Liver (tissue), 9 donors: ENCODE measurements around the gene SURF6. TPM values are rescaled to one million over a fixed set of nuclear protein-coding genes. Genes with fewer than 3 reads are reported as not detected.

Experiments used
- DNase-seq: peaks from one replicate; pipeline ENCODE4 v3.0.0-alpha.2; 2017; ENCODE audit warnings: low spot score
- H3K27ac ChIP-seq, 2 donors: one replicate each; pipeline ENCODE4 v1.7.0; 2013; ENCODE audit warnings: inconsistent platforms in 2 of 2, low read length in 2 of 2, control low read depth in 1 of 2, low read depth in 1 of 2, mild to moderate bottlenecking in 1 of 2
- H3K27me3 ChIP-seq, 4 donors: one replicate each; pipeline versions ENCODE4 v1.6.1 to v1.7.0; 2013; ENCODE audit warnings: low read length in 3 of 4, inconsistent platforms in 1 of 4, mild to moderate bottlenecking in 1 of 4, moderate library complexity in 1 of 4; ENCODE audit not compliant: control insufficient read depth in 4 of 4, insufficient read depth in 4 of 4
- H3K36me3 ChIP-seq, 4 donors: one replicate each; pipeline versions ENCODE4 v1.6.1 to v1.7.0; 2013; ENCODE audit warnings: low read length in 3 of 4, mild to moderate bottlenecking in 3 of 4, low read depth in 1 of 4, moderate library complexity in 1 of 4; ENCODE audit not compliant: control insufficient read depth in 4 of 4, insufficient read depth in 3 of 4
- H3K4me1 ChIP-seq, 4 donors: one replicate each; pipeline versions ENCODE4 v1.6.1 to v1.7.0; 2013; ENCODE audit warnings: low read length in 3 of 4, mild to moderate bottlenecking in 3 of 4, moderate library complexity in 1 of 4; ENCODE audit not compliant: control insufficient read depth in 4 of 4, insufficient read depth in 4 of 4
- H3K4me3 ChIP-seq, 3 donors: one replicate each; pipeline versions ENCODE4 v1.6.1 to v1.7.0; 2013; ENCODE audit warnings: low read length in 3 of 3, control low read depth in 1 of 3, low read depth in 1 of 3, mild to moderate bottlenecking in 1 of 3
- H3K9ac ChIP-seq, 2 donors: one replicate each; pipeline ENCODE4 v1.7.0; 2013; ENCODE audit warnings: low read length in 2 of 2, mild to moderate bottlenecking in 2 of 2, moderate library complexity in 2 of 2, control low read depth in 1 of 2, low read depth in 1 of 2
- H3K9me3 ChIP-seq, 4 donors: one replicate each; pipeline versions ENCODE4 v1.6.1 to v1.7.0; 2013; ENCODE audit warnings: low read length in 3 of 4; ENCODE audit not compliant: control insufficient read depth in 4 of 4
- ATF3 ChIP-seq: IDR thresholded peaks from 2 replicates; pipeline ENCODE4 v1.6.1; 2016; ENCODE audit warnings: antibody characterized with exemption
- EGR1 ChIP-seq, 2 donors: IDR thresholded peaks; 2 replicates each; pipeline ENCODE4 v1.6.1; 2016 to 2018; ENCODE audit warnings: antibody characterized with exemption in 2 of 2, low read depth in 2 of 2
- FOXA1 ChIP-seq: IDR thresholded peaks from 2 replicates; pipeline ENCODE4 v1.6.1; 2016; ENCODE audit warnings: antibody characterized with exemption
- FOXA2 ChIP-seq: IDR thresholded peaks from 2 replicates; pipeline ENCODE4 v1.6.1; 2016; ENCODE audit warnings: antibody characterized with exemption
- GABPA ChIP-seq, 2 donors: IDR thresholded peaks in 1 of 2; conservative IDR thresholded peaks in 1 of 2; 2 replicates each; pipeline ENCODE4 v1.6.1; 2016; ENCODE audit warnings: antibody characterized with exemption in 2 of 2, mild to moderate bottlenecking in 1 of 2, moderate library complexity in 1 of 2
- HNF4G ChIP-seq: IDR thresholded peaks from 2 replicates; pipeline ENCODE4 v1.6.1; 2016; ENCODE audit warnings: antibody characterized with exemption
- JUND ChIP-seq, 2 donors: IDR thresholded peaks; 2 replicates each; pipeline ENCODE4 v1.6.1; 2016; ENCODE audit warnings: antibody characterized with exemption in 2 of 2
- NR2F2 ChIP-seq: IDR thresholded peaks from 2 replicates; pipeline ENCODE4 v1.6.1; 2016; ENCODE audit warnings: antibody characterized with exemption
- RAD21 ChIP-seq, 2 donors: IDR thresholded peaks; 2 replicates each; pipeline ENCODE4 v1.6.1; 2016; ENCODE audit warnings: antibody characterized with exemption in 2 of 2, mild to moderate bottlenecking in 2 of 2
- REST ChIP-seq: IDR thresholded peaks from 2 replicates; pipeline ENCODE4 v1.6.1; 2016; ENCODE audit warnings: antibody characterized with exemption, mild to moderate bottlenecking
- RXRA ChIP-seq, 2 donors: IDR thresholded peaks; 2 replicates each; pipeline ENCODE4 v1.6.1; 2017 to 2018; ENCODE audit warnings: antibody characterized with exemption in 2 of 2, mild to moderate bottlenecking in 1 of 2
- SP1 ChIP-seq: IDR thresholded peaks from 2 replicates; pipeline ENCODE4 v1.6.1; 2018; ENCODE audit warnings: antibody characterized with exemption, mild to moderate bottlenecking
- TAF1 ChIP-seq: conservative IDR thresholded peaks from 2 replicates; pipeline ENCODE4 v1.6.1; 2016; ENCODE audit warnings: antibody characterized with exemption, mild to moderate bottlenecking
- YY1 ChIP-seq: IDR thresholded peaks from 2 replicates; pipeline ENCODE4 v1.6.1; 2016; ENCODE audit warnings: antibody characterized with exemption, mild to moderate bottlenecking
- WGBS: extraction: QIAGEN DNeasy Blood & Tissue Kit; methylation state at CpG from one replicate; pipeline ENCODE4 v1.1.7; 2013; 5-methylcytosine and 5-hydroxymethylcytosine counted together
- polyA plus RNA-seq, 2 donors: library from polyadenylated mRNA; stranded (reverse) in 1 of 2; unstranded in 1 of 2; fragments of 200-250 nt in 1 of 2; fragments of >200 nt in 1 of 2; fragmentation: Nextera tagmentation in 1 of 2; extraction: Ambion mirVana in 1 of 2; gene quantifications; one replicate each; pipeline versions ENCODE4 v1.2.1 to v1.2.3, GENCODE V29; 2013 to 2015
- total RNA-seq, 2 donors: library from RNA; depleted of rRNA; stranded (reverse); fragments of >200 nt; gene quantifications; one replicate each; pipeline ENCODE4 v1.2.3, GENCODE V29; 2014
- TF ChIP-seq, protein P1 (sequence below): fragments of 150-350 bp; IDR thresholded peaks from 2 replicates; pipeline ENCODE4 v1.5.1; 2017; ENCODE audit warnings: improper control_type of control experiment, low read depth, low read length; ENCODE audit not compliant: missing input control
- TF ChIP-seq, protein P2 (sequence below): IDR thresholded peaks from 2 replicates; pipeline ENCODE4 v1.6.1; 2016; ENCODE audit warnings: antibody characterized with exemption
- donor health status: healthy.
- donor health status: healthy.
- donor health status: healthy.
- donor health status: healthy.
- donor health status: healthy.

Gene SURF6
- total and polyA plus RNA-seq, 4 donors, result 4.1 to 12.9 (median 7.2) TPM

DNA sequence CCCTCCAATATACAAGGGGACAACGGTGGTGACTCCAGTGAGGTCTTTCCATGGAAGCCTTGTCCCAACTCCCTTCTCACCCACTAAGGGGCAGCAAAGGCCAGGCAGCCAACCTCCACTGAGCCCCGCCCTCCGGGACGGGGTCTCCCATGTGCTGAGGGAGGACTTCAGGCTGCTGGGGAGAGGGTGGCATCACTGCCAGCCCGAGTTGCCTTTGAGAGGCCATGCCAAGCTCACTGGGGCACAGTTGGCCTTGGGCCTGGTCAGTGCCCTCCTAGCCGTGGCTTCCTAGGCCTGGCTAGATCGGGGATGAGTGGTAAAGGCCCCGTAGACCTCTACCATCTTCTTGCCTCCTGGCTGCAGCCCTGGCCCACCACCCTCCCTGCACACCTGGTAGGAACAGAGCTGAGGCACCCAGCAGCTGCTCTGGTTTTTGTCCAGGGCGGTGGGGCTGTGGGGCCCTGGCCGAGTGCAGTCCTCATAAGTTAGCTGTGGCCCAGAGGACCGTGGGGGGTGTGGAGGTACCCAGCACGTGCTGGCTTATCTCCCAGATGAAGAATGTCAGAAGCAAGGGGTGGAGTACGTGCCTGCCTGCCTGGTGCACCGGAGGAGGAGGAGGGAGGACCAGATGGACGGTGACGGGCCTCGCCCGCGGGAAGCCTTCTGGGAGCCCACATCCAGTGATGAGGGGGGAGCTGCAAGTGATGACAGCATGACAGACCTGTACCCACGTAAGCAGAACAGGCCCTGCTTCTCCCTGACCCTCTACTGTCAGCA lies 23.6 kb upstream of the SURF6 start:
- Histone ChIP-seq H3K9me3 (no peaks in the 10 kb centered on the region), H3K4me3 (no peak overlapping the region), H3K27me3 (no peaks in the 10 kb centered on the region), H3K4me1 (peaks cover 9 to 50% (median 31%) of the 10 kb centered on the region in 4 donors), H3K27ac (no peak overlapping the region), H3K36me3 (peaks cover 16 to 43% (median 37%) of the 10 kb centered on the region in 4 donors), H3K9ac (no peak overlapping the region)
- WGBS, result 65% methylated on average over 20 of the region's 20 CpGs
- TF ChIP-seq RAD21 (IDR thresholded peaks at IDR 0.05) (peak; percentile 69 to 81), SP1 (no peak), TAF1 (no peak), GABPA (IDR thresholded peaks at IDR 0.05 in 1 of 2, conservative IDR thresholded peaks at IDR 0.05 in 1 of 2) (no peak), FOXA2 (no peak)
- TF ChIP-seq, protein P1, sequence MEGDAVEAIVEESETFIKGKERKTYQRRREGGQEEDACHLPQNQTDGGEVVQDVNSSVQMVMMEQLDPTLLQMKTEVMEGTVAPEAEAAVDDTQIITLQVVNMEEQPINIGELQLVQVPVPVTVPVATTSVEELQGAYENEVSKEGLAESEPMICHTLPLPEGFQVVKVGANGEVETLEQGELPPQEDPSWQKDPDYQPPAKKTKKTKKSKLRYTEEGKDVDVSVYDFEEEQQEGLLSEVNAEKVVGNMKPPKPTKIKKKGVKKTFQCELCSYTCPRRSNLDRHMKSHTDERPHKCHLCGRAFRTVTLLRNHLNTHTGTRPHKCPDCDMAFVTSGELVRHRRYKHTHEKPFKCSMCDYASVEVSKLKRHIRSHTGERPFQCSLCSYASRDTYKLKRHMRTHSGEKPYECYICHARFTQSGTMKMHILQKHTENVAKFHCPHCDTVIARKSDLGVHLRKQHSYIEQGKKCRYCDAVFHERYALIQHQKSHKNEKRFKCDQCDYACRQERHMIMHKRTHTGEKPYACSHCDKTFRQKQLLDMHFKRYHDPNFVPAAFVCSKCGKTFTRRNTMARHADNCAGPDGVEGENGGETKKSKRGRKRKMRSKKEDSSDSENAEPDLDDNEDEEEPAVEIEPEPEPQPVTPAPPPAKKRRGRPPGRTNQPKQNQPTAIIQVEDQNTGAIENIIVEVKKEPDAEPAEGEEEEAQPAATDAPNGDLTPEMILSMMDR, result peak; percentile 40
- DNase-seq, result peak; percentile 57

- H3K9ac ChIP-seq, result no peak overlapping the region
- no peak overlapping the region for H3K27ac ChIP-seq
- TF ChIP-seq, protein P2, sequence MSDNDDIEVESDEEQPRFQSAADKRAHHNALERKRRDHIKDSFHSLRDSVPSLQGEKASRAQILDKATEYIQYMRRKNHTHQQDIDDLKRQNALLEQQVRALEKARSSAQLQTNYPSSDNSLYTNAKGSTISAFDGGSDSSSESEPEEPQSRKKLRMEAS, result no peak
- TF ChIP-seq EGR1 (IDR thresholded peaks at IDR 0.05; ENCODE audit: low read depth in 2 of 2), result no peak
- TF ChIP-seq FOXA1, result no peak
- TF ChIP-seq JUND (IDR thresholded peaks at IDR 0.05), result no peak
- TF ChIP-seq FOXA2, result no peak
- no peak for TF ChIP-seq RXRA (IDR thresholded peaks at IDR 0.05)
- no peak for TF ChIP-seq HNF4G
- TF ChIP-seq RAD21 (IDR thresholded peaks at IDR 0.05), result no peak
- TF ChIP-seq YY1, result no peak
- no peak for TF ChIP-seq NR2F2
- no peak for TF ChIP-seq ATF3
- no peak for TF ChIP-seq TAF1
- no peak for TF ChIP-seq GABPA (IDR thresholded peaks at IDR 0.05 in 1 of 2, conservative IDR thresholded peaks at IDR 0.05 in 1 of 2)
- no peak overlapping the region for H3K4me3 ChIP-seq
- peaks cover 9 to 54% (median 32%) of the 10 kb centered on the region in 4 donors for H3K4me1 ChIP-seq
- DNase-seq, result no peak
- H3K9me3 ChIP-seq, result no peaks in the 10 kb centered on the region
- H3K36me3 ChIP-seq, result peaks cover 8 to 37% (median 23%) of the 10 kb centered on the region in 4 donors
- no peaks in the 10 kb centered on the region for H3K27me3 ChIP-seq
- WGBS, result 85% methylated on average over 14 of the region's 14 CpGs
These were observed 21.7 kb upstream of the SURF6 start for GRCh38 chr9:133357656-133358055.

DNA sequence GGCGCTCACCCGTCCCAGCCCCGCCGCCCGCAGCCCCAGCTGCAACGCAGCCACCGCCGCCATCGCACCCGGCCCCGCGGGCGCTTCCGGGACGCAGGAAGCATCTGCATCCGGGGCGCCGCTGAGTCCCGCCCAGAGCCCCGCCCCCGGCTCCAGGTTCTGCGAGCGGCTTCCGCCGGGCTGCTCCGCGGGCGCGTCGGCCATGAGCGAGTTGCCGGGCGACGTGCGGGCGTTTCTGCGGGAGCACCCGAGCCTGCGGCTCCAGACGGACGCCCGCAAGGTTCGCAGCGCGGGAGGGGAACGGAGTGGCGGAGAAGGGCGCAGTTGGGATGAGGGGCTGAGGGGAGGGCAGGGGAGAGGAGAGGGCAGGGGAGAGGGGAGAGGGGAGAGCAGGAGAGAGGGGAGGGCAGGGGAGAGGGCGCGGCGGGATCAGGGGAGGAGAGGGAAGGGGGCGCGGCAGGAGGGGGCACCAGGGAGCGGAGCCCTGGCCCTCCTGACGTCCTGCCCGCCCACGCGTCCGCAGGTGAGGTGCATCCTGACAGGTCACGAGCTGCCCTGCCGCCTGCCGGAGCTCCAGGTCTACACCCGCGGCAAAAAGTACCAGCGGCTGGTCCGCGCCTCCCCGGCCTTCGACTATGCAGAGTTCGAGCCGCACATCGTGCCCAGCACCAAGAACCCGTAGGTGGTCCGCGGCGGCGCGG lies 20.6 kb upstream of the SURF6 start, which contains the start of the genes SURF1 and SURF2:
SURF1 (minus strand) TSS at position 97 of the 701 bp plus-strand sequence; CDS start at position 63, 34 bp downstream.
SURF2 (plus strand) TSS at position 160 of the 701 bp plus-strand sequence; CDS start at position 203, 43 bp downstream.
- 1% methylated on average over 78 of the region's 78 CpGs for WGBS
- H3K4me1 ChIP-seq, result peaks cover 9 to 49% (median 31%) of the 10 kb centered on the region in 4 donors
- H3K9me3 ChIP-seq, result no peaks in the 10 kb centered on the region
- H3K36me3 ChIP-seq, result peaks cover 2 to 37% (median 23%) of the 10 kb centered on the region in 4 donors
- no peaks in the 10 kb centered on the region for H3K27me3 ChIP-seq
- H3K9ac ChIP-seq, result peak within 1 kb of the TSS; percentile 67 to 70
- TF ChIP-seq REST (no peak), YY1 (peak; percentile 50), GABPA (IDR thresholded peaks at IDR 0.05 in 1 of 2, conservative IDR thresholded peaks at IDR 0.05 in 1 of 2) (peak in 1 of 2 donors; percentile 87), RAD21 (IDR thresholded peaks at IDR 0.05) (peak in 1 of 2 donors; percentile 9), TAF1 (no peak), EGR1 (IDR thresholded peaks at IDR 0.05; ENCODE audit: low read depth in 2 of 2) (peak; percentile 88 to 92)
- TF ChIP-seq, protein P1, result peak; percentile 9
- TF ChIP-seq, protein P2, result no peak
- H3K27ac ChIP-seq, result peak within 1 kb of the TSS; percentile 57 to 62
- peak within 1 kb of the TSS; percentile 68 to 96 (median 87) for H3K4me3 ChIP-seq
- peak; percentile 91 for DNase-seq
